Measurements from ENCODE around the gene USP51.
"Not testable (repeated sequence)": the region's sequence is repeated elsewhere in the genome, so short reads cannot be mapped to it uniquely, and the experiment has no call there.

The USP51 gene

DNA sequence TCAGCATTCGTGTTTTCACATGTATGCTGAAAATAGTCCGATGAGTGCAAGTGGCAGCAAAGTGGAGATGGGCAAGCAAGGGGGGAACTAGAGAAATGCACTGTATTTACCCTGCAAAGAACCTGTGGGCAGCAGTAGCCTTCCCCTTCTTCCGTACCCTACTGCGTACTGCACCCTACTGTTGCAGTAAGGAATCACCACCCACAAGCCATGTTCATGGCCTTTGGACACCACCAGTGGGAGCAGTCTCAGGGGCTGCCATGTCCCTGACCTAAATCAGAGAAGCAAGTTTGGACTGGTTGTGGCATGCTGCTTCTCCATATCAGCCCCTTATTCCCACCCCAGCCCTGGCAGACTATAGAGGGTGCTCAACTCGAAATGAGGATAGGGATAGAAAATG is 25.6 kb downstream of the USP51 start:
- not testable (repeated sequence) for DNase-seq

DNA sequence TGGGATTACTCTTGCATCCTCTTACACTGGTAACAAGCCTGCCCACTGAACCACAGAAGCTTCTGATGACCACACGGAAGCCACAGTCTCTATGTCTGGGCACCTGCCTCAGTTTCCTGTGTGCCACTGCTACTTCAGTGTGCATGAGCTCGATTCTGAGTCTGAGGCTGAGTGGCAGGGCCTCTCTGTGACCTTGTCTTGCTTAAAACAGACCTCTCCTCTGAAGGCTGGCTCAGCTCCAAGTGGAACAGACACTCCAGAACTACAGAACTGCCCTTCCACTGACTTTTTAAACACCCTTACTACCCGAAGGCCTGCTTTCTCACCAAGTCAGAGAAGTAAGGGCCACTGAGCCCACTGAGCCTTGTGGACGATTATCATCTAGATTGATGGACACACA is 29.7 kb downstream of the USP51 start:
- DNase-seq = not testable (repeated sequence)

DNA sequence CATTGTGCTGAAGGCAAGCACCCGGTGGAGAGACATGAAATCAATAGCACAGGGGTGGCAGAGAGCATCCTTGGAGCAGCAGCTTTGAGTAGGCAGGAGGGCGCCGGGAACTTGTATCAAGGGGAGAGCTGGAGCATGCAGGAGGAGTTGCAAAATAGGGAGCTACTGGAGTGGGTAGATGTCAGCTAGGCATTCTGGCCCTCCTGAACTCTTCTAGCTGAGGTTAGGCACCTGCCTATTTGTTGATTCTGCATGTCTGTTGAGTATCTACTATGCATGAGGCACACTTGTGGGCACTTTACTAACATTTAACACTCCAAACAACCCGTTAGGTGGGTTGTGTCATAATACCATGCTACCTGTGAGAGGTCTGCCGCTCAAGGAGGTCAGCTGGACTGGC is 30.2 kb downstream of the USP51 start:
- DNase-seq = not testable (repeated sequence)

DNA sequence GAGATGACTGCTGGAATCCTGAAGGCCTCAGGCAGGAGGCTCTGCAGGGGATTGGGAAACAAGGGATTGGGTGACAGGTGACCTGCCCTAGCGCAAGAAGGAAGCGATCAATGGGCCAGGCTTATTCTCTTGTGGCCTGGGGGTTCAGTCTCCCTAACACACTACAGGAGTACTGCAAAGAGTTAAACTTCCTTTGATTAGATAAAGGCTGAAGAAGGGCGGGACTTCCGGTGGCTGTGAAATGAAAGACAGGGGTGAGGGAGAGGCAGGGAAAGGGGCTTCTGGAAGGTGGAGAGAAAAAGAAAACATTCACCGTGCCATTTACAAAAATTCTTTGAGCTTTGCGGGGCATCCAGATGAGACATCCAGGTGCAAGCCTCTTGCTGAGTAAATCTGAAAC is 33.9 kb downstream of the USP51 start:
- DNase-seq = not testable (repeated sequence)

DNA sequence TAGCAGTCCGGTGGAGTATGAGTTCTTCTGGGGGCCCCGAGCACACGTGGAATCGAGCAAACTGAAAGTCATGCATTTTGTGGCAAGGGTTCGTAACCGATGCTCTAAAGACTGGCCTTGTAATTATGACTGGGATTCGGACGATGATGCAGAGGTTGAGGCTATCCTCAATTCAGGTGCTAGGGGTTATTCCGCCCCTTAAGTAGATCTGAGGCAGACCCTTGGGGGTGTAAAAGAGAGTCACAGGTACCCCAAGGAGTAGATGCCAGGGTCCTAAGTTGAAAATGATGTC is 36.9 kb downstream of the USP51 start:
- DNase-seq = no peak

DNA sequence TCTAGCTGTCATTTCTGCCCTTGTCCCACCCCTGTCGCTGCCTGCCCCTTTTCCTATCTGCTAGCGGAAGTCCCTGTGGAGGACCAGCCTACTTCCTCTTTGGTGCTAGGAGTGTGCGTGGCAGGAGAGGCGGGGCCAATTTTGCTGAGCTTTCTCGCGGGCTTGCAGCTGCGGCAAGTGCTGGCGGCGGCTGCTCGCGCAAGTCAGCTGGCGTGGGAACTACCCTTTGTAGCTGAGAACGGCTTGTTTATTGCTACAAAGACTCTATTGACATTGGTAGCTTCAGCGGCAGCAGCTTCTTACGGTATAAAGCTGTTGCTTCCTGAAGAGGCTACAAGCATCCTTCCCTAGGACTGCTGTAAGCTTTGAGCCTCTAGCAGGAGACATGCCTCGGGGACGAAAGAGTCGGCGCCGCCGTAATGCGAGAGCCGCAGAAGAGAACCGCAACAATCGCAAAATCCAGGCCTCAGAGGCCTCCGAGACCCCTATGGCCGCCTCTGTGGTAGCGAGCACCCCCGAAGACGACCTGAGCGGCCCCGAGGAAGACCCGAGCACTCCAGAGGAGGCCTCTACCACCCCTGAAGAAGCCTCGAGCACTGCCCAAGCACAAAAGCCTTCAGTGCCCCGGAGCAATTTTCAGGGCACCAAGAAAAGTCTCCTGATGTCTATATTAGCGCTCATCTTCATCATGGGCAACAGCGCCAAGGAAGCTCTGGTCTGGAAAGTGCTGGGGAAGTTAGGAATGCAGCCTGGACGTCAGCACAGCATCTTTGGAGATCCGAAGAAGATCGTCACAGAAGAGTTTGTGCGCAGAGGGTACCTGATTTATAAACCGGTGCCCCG is 37.4 kb downstream of the USP51 start, which contains the start of gene MAGEH1:
TSS of gene MAGEH1 (plus strand) at position 138 of the 843 bp plus-strand sequence. CDS start at position 386, 248 bp downstream.
- DNase-seq = peak; percentile 18

DNA sequence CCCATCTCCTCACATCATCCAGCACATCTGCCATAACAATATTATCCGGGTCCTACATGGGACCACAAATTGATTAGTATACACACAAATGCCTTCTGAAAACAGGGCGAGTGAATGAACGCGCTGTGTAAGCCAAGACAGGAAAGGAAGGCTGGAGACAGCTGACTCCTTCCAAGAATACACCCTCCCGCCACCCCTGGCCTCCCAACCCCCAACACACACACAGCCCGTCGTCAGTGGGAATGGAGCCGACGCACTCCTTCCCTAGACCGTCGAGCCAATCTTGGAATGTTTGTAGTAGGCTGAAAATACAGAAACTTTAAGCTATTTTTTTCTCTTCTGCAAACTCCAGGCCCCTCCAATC is 38.0 kb downstream of the USP51 start:
- DNase-seq = no peak

DNA sequence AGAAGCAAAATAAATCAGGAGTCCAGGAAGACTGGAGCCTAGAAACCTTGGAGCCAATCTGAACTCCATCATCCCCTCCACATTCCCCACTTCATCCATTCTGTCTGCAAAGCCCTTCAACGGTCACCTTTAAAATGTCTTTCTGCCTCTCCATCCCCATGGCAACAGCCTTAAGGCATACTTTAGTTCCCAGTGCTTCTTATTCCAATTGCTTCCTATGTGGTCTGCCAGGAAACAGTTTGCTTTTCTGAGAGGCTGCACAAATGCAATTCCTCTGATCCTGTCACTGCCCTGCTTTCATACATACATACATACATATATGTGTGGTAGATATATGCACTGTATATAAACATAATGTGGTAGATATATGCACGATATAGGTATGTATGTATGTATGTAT is 38.5 kb downstream of the USP51 start:
- no peak for DNase-seq

DNA sequence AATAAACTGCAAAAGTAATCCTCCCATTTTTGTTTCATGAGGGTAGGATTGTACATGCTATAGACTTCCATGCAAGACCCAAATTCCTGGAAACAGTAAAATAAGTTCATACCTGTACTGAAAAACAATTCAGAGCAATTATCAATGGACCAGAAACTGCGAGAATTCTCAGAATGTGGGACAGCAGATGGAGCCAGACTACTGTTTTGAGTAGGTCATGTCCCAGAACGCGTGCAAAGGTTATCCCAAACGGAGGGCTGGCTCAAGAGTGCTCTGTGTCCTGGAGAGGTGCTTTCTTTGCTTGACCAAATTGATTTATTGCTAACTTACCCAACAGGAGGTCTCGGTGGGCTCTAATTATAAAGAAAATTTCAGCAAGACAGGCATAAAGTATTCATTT is 39.4 kb downstream of the USP51 start:
- no peak for DNase-seq

DNA sequence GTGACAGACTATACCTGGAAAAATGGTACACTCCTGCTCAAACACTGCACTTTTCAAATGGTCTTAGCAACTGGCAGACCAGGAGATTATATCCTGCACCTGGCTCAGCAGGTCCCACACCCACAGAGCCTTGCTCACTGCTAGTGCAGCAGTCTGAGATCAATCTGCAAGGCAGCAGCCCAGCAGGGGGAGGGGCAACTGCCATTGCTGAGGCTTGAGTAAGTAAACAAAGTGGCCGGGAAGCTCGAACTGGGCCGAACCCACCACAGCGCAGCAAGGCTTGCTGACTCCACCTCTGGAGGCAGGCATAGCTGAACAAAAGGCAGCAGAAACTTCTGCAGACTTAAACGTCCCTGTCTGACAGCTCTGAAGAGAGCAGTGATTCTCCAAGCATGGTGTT is 46.2 kb downstream of the USP51 start:
- not testable (repeated sequence) for DNase-seq

Measured in NCI-H146 (cell line).